Esophagus squamous epithelium (tissue), 4 donors: ENCODE results near the gene ZNF445.

Source experiments
- CTCF ChIP-seq, 6 experiments: fragments of 450-650 bp in 4 of 6; fragments of 200-600 bp in 2 of 6; sonication (generic) in 2 of 6; IDR thresholded peaks; one replicate each; pipeline ENCODE4 v1.5.1; 2016 to 2019; ENCODE audit warnings: antibody characterized with exemption in 6 of 6, mild to moderate bottlenecking in 4 of 6, moderate library complexity in 4 of 6
- POLR2A ChIP-seq, 4 donors: fragments of 450-650 bp; IDR thresholded peaks; one replicate each; pipeline ENCODE4 v1.6.1; 2017; ENCODE audit warnings: antibody characterized with exemption in 4 of 4, mild to moderate bottlenecking in 4 of 4, moderate library complexity in 3 of 4

- TF ChIP-seq CTCF (IDR thresholded peaks at IDR 0.05) (no peak), POLR2A (IDR thresholded peaks at IDR 0.05) (no peak)
Observed at GRCh38 chr3:44446929-44447328, 30.5 kb downstream of the ZNF445 start.
